Measurements from ENCODE around the gene KLHL28.
A peak's percentile ranks its signal among the peaks of the same experiment; 100 is the strongest.

Gene KLHL28

DNA sequence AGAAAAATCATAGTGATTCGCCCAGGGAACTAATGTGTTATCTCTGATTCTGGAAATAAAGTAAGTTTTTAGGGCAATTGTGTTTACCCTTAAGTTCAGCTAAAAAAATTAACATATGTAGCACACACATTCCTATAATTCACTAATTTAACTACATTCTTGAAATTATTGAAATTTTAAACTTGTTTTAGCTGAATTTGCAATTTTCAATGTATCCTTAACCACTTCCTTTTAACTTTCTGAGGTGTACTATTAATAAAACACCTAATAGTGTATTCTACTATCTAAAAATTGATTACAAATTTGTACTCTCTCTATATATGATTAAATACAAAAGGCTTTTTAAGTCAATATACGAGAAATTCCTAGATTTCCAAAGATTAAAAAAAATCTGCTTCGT lies 2.2 kb downstream of the KLHL28 start:
- no peak for DNase-seq

DNA sequence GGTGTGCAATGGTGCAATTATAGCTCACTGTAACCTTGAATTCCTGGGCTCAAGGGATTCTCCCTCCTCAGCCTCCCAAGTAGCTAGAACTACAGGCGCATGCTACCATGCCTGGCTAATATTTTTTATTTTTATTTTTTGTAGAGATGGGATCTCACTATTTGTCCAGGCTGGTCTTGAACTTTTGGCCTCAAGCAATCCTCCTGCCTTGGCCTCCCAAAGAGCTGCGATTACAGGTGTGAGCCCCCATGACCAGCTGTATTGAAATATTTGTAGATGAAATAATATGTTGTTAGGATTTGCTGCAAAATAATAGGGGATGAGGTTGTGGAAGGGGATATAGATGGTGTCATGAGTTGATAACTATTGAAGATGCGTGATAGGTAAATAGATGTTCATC lies 4.9 kb downstream of the KLHL28 start:
- DNase-seq: no peak

DNA sequence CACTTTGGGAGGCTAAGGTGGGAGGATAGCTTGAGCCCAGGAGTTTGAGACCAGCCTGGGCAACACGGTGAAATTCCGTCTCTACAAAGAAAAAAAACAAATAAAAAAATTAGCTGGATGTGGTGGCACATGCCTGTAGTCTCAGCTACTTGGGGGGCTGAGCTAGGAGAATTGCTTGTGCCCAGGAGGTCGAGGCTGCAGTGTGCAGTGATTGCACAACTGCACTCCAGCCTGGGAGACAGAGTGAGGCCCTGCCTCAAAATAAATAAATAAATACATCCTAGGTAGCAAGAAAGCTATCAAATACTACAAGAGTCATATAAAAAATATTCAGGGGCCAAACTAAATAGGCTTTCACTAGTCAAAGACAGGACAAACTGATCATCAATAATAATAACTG lies 6.2 kb downstream of the KLHL28 start:
- DNase-seq: no peak

DNA sequence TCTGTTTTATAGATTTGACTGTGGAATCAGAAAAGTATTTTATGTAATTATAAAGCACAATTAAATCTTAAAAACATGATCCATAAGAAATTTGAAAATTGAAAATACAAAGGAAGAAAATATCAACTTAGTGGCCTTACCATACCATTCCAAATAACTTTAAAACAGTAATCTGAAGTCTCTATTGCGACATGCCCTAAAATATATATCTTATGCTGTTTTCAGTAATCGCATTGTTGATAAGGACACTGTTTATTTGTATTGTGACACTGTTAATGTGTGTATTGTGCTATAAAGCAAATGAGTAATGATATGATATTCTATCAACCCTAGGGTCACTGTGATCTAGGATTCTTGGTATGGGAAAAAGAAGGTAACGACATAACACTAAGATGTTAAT lies 7.0 kb downstream of the KLHL28 start:
- DNase-seq: no peak

DNA sequence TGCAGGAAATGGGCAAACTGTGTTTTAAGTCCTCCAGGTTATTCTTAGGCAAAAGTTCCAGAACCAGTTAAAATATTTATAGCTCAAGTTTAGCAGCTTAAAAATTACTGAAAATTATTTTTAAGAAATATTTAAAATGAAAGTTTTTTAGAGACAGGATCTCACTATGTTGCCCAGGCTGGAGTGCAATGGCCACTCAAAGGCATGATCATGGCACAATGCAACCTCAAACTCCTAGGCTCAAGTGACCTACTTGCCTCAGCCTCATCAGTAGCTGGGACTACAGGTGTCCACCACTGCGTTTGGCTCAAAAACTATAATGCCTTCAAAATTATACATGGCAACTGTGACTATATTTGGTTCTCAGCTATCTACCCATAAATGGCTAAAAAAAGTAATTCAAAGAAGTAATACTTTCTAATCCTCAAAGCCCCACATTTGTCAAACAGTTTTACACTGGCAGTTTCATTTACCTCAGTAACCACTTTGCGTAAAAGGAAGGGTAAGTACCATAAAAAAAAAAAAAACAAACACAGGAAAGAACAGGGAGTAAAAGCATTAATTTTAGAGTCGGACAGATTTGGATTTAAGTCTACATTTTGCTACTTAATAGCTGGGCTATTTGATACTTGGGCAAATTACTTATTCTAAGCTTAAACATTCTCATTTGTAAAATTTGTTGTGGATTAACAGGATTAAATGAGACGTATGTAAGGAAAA lies 9.2 kb downstream of the KLHL28 start:
- no peak for DNase-seq

DNA sequence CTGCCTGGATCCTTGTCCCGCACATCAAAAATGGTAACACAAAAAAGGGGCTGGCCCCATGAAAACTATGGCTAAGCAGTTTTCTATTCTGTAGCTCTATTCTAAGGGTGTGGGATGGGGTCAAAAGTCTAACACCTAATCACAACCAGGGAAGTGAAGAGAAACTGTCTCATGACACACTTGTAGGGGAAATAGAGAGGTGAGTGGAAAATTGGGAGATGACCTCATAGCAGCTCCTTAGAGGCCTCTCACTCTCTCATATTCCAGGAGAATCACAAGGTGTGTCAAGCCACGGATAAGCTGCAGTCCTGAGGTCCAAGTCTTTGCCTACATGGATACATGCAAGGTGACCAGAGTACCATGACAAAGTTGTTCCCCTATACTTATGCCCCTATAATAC lies 10.7 kb downstream of the KLHL28 start:
- no peak for DNase-seq

DNA sequence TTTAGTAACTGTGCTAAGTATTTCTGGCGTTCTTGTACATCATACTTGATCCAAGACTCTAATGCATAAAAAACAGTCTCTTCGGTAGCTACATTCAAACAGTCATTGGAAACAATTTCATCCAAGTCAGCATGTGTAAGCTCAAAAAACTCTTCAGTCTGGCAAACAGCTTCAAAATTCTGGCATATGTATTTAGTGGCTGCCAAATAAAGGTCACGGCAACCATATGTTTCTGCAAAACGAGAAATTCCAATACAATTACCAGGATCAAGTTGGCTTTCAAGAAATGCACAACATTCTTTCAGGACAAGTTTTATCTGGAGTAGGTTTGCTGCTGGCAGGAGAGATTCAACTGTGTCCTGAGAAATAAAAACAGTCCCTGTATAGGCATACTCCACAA lies 16.5 kb downstream of the KLHL28 start:
- DNase-seq: no peak

- DNase-seq: no peak
Measured at GRCh38 chr14:44944107-44944506, 17.6 kb downstream of the KLHL28 start.

DNA sequence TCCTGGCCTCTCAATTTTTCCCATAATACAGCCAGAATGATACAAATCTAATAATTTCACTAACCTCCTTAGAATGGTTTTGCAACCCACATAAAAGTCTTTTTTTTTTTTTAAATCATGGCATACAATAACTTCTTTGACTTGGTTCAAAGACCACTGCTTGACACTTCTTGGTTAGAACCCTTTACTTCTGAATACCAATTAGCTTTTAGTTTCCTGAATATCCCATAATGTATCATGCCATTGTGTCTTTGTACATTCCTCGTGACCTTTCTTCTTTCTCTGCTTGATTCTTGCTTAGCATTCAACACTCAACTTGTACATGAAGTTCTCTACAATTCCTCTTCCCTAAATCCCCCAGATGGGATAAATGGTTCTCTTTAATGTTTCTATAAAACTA lies 19.3 kb downstream of the KLHL28 start:
- no peak for DNase-seq

GRCh38 chr14:44941591-44941990 lies 20.2 kb downstream of the KLHL28 start:
- no peak for DNase-seq

- no peak for DNase-seq
Measured at GRCh38 chr14:44940944-44941343, 20.8 kb downstream of the KLHL28 start.

DNA sequence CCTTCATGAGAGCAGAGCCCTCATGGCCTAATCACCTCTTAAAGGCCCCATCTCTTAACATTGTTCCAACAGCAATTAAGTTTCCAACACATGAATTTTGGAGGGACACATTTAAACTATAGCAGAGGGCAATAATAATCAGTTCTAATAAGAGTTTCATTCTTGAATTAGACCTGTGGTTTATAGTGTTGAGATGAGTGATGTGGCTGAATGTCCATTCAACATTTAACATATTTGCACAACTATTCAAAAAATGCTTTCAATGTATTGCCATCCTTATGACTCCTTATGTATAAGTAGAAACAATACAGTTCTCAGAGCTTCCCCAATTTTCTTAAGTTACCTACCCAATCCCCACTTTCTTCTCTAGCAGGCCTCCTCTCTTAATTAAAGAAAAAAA lies 21.5 kb downstream of the KLHL28 start:
- no peak for DNase-seq

GRCh38 chr14:44937547-44937946 lies 24.2 kb downstream of the KLHL28 start:
- no peak for DNase-seq

GRCh38 chr14:44935155-44935554 lies 26.6 kb downstream of the KLHL28 start:
- no peak for DNase-seq

- DNase-seq: no peak
Measured at GRCh38 chr14:44928793-44929192, 33.0 kb downstream of the KLHL28 start.

DNA sequence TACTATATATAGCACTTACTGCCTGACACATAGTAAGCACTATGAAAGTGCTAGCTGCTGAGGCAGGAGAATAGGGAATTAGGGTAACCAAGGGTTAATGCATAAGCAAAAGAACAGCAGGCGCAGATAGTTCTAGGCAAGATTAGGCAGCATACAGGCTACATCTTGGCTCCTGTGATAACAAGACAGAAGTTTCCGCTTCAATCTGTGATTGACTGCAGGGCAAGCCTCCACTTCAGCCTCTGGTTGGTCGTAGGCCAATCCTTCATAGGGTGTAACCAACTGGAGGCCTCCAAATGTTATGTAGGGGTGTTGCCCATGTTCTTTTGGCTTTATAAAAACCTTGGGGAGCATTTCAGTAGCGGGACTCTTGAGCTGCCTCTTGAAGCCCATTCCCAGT lies 46.9 kb downstream of the KLHL28 start:
- no peak for DNase-seq

- DNase-seq: no peak
Measured at GRCh38 chr14:44912041-44912869, 49.5 kb downstream of the KLHL28 start.

DNA sequence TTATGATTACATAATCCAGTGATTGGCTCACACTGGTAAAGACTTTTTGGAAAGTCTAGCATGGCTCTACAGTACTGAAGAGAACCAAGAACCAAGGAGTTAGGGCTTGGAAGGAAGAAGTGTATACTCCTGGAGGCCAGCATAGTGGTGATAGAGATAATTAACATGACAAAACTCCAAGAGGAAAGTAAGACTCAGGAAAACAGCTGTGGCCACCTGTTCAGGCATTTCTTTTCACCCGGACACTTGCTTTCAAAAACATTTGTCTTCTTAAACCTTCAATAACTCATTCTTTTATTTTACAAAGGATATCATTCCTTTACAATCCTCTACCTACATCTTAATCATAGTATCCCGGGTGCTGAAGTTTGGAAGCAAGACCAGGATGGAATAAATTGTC lies 50.9 kb downstream of the KLHL28 start:
- no peak for DNase-seq

DNA sequence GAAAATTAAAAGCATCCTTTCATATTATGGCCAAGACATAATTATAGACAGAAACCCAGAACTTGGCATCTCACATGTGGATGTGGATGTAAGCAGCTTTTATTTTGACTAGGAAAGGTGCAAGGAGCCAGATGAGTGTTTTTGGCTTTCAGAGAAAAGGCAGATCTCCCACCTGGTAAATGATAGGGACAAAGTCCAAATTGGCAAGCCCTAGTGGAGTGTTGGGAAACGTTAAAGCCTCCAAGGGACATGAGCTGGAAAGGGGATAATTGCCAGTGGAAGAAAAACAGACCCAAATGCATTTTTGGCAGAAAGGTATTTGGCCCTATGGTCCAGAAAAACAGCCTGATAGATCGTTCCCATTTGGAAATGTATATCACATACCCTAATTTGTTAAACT lies 60.1 kb downstream of the KLHL28 start:
- no peak for DNase-seq

- no peak for DNase-seq
Measured at GRCh38 chr14:44898551-44898950, 63.2 kb downstream of the KLHL28 start.

- DNase-seq: peak; percentile 33
Measured at GRCh38 chr14:44897845-44898151, 63.9 kb downstream of the KLHL28 start.

DNA sequence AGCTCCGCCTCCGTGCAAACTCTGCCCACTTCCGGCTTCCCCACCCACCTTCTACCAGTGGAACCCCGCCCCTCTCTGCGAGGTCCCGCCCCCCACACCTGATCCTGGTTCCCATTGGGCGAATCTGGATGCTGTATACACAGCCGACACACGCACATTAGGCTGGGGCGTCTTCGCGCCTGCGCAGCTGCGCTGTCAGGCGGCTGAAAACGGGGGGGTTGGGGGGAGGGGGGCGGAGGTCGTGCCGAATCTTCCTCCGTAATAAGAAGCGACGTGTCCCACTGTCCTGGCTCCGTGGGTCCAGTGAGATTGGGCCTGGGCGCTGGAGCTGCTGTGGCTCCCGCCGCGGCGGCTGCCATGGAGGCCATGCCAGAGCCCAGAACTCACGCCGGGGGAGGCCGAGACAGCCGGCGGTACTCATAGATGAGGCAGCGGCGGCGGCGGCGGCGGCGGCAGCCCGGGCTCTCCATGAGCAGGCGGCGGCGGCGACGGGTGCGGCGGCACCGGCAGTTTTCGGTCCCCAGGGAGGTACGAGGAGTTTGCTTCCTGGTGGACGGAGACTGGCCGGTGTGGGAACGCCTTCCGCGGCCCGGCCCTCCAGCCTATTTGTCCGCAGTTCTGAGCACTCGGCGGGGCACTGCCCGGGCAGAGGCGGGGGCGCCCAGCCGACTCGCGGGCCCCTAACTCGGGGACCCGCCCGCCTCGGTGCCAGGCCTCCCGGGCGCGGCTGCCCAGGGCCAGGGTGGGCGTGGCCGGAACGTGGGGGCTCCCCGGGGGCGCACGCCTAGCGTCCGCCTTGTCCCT lies 64.5 kb downstream of the KLHL28 start:
- peak; percentile 85 for DNase-seq

GRCh38 chr14:44896275-44897040 lies 65.3 kb downstream of the KLHL28 start:
- no peak for DNase-seq

Measured in NCI-H524 treated with DMSO at 0.1 percent for 48 hours (cell line).